Hematopoietic multipotent progenitor cell treated with erythropoietin and hydrocortisone succinate and interleukin-3 and kit ligand, for 4 days (in vitro differentiated cells): ENCODE measurements around the gene IL12A.

Experiments used
- DNase-seq: peaks from one replicate; pipeline ENCODE4 v3.0.0-alpha.2; 2015

Gene IL12A

DNA sequence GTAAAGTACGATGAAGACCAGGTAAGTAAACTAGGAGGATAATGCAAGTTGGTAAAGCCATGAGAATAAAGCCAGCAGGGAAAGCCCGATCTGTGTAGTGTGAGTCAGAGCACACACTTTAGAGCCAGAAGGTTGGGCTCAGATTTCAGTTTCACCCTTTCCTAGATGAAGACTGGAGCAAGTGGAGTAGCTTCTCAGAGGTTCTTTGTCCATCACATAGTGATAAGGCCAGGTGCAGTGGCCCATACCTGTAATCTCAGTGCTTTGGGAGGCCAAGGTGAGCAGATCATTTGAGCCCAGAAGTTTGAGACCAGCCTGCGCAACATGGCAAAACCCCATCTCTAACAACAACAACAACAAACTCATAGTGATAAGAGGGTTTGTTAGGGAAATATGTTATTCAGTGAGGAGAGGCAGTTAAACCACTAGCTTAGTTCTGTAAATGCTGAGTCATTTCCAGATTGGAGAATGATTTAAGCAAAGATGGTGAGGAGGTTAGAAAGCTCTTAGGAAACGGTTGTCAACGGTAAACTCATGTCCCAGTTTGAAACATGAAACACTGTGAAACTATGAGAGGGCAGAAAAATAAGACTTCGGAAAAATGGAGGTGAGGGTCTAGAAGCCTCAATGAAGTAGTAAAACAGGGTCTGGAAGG lies 39.0 kb downstream of the IL12A start:
- DNase-seq: peak; percentile 91

GRCh38 chr3:160035757-160036156 lies 47.1 kb downstream of the IL12A start:
- DNase-seq: no peak

- peak; percentile 74 for DNase-seq
These were observed 50.4 kb downstream of the IL12A start for GRCh38 chr3:160038862-160039562.

DNA sequence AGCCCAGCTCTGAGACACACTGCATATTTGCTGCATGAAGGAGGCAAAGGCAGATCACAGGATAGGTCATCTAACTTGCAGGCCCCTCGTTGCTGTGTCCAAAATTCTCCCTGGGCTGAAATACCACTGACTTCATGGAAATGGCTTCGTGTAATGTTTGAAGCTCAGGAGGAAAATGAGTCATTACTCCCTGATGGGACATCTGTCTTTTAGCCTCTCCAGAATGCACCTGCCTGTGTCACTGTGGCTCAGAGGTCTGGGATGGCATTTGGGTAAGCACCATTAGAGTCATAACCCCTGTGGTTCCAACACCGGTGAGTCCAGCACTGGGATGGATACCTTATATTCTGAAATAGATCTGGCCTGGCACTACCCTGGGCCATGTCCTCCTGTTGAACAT lies 51.5 kb downstream of the IL12A start:
- no peak for DNase-seq

- DNase-seq: no peak
These were observed 52.8 kb downstream of the IL12A start for GRCh38 chr3:160041465-160041864.

DNA sequence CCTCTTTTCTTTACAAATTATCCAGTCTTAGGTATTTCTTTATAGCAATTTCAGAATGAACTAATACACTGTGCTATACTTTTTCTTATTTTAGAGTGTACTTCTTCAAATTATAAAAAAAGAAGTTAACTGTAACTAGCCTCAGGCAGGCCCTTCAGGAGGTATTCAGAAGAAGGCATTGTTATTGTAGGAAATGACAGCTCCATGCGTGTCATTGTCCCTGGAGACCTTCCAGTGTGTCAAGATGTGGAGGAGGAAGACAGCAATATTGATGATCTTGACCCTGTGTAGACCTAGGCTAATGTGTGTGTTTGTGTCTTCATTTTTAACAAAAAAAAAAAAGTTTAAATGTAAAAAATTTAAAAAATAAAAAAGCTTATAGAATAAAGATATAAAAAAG lies 55.5 kb downstream of the IL12A start:
- DNase-seq: no peak
